Measurements from ENCODE around the gene SOX12. TPM values are rescaled to one million over a fixed set of nuclear protein-coding genes. Genes with fewer than 3 reads are reported as not detected.

The SOX12 gene
- total RNA-seq, 1 experiment from 2014 or later = 41.0 TPM

GRCh38 chr20:295804-296203 lies 29.5 kb upstream of the SOX12 start:
- Histone ChIP-seq H3K4me1 (ENCODE audit: insufficient read depth, low read length, poor library complexity, severe bottlenecking) (peaks cover 18% of the 10 kb centered on the region), H3K4me3 (ENCODE audit: low read depth, low read length, poor library complexity, severe bottlenecking) (no peak overlapping the region), H3K27me3 (replicated peaks; ENCODE audit: insufficient read depth, low read depth, low read length, poor library complexity) (no peaks in the 10 kb centered on the region), H3K27ac (ENCODE audit: low read depth, low read length, poor library complexity, severe bottlenecking) (no peak overlapping the region), H3K36me3 (ENCODE audit: insufficient read depth, low read length, poor library complexity, severe bottlenecking) (peaks cover 12% of the 10 kb centered on the region), H3K9me3 (ENCODE audit: low read depth, low read length, poor library complexity, severe bottlenecking) (no peaks in the 10 kb centered on the region)
- BruUV-seq (replicated peaks) = no TSS peak
- DNase-seq (ENCODE audit: low spot score) = no peak
- ChIA-PET CTCF (no interaction called here), POLR2A (ENCODE audit: low non-redundant PET) (no interaction called here)
- intact Hi-C loops (cut with micrococcal nuclease; ENCODE audit: unreplicated experiment) = no loop called here
- no peak for TF ChIP-seq EZH2 (IDR thresholded peaks at IDR 0.05; ENCODE audit: borderline replicate concordance, low read depth, low read length, poor library complexity, severe bottlenecking)
- TF ChIP-seq, protein P1, sequence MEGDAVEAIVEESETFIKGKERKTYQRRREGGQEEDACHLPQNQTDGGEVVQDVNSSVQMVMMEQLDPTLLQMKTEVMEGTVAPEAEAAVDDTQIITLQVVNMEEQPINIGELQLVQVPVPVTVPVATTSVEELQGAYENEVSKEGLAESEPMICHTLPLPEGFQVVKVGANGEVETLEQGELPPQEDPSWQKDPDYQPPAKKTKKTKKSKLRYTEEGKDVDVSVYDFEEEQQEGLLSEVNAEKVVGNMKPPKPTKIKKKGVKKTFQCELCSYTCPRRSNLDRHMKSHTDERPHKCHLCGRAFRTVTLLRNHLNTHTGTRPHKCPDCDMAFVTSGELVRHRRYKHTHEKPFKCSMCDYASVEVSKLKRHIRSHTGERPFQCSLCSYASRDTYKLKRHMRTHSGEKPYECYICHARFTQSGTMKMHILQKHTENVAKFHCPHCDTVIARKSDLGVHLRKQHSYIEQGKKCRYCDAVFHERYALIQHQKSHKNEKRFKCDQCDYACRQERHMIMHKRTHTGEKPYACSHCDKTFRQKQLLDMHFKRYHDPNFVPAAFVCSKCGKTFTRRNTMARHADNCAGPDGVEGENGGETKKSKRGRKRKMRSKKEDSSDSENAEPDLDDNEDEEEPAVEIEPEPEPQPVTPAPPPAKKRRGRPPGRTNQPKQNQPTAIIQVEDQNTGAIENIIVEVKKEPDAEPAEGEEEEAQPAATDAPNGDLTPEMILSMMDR (conservative IDR thresholded peaks at IDR 0.05; ENCODE audit: low read depth, low read length) = no peak

DNA sequence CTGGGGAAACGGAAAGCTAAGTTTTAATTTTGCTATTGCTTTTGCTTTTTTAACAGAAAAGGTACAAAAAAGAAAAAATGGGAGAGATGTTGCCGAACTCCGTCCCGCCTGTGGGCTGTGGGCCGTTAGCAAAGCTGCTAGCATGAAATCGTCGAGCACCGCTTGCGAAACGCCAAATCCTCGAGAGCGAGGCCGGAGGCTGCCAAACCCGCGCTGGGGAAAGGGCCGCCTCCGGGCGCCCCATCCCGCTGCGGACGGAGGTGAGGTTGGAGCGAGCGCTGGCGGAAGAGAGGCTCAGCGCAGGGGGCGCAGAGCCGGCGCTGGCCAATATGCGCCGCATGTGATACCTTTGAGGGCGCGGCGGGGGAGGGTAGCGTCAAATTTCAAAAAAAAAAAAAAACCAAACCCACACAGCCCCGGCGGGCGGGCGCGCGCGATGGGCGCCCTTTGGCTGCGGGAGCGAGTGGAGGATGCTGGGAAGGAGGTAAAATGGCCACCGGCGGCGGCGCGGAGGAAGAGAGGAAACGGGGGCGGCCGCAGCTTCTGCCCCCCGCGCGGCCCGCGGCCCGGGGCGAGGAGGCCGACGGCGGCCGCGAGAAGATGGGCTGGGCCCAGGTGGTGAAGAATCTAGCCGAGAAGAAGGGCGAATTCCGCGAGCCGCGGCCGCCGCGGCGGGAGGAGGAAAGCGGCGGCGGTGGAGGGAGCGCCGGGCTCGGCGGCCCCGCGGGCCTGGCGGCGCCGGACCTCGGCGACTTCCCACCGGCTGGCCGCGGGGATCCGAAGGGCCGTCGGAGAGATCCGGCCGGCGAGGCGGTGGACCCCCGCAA lies 28.0 kb upstream of the SOX12 start, which contains the start of gene ZCCHC3:
Gene ZCCHC3, plus strand, starts transcription at position 473 of the 827 bp plus-strand sequence. Its CDS starts 17 bp downstream, at position 490.
- CTCF ChIA-PET = no interaction called here
- Histone ChIP-seq H3K27me3 (replicated peaks; ENCODE audit: insufficient read depth, low read depth, low read length, poor library complexity) (no peaks in the 10 kb centered on the region), H3K4me3 (ENCODE audit: low read depth, low read length, poor library complexity, severe bottlenecking) (peak within 1 kb of the TSS; percentile 88), H3K36me3 (ENCODE audit: insufficient read depth, low read length, poor library complexity, severe bottlenecking) (peaks cover 12% of the 10 kb centered on the region), H3K9me3 (ENCODE audit: low read depth, low read length, poor library complexity, severe bottlenecking) (no peaks in the 10 kb centered on the region), H3K4me1 (ENCODE audit: insufficient read depth, low read length, poor library complexity, severe bottlenecking) (peaks cover 31% of the 10 kb centered on the region), H3K27ac (ENCODE audit: low read depth, low read length, poor library complexity, severe bottlenecking) (peak within 1 kb of the TSS; percentile 99)
- intact Hi-C loops (cut with micrococcal nuclease; ENCODE audit: unreplicated experiment) = loop anchor here (1.0 kb wide), 1 partner anchor 30 kb away; no protein-coding TSS in a partner anchor
- BruUV-seq (replicated peaks) = TSS peak; percentile 86
- TF ChIP-seq, protein P1 (conservative IDR thresholded peaks at IDR 0.05; ENCODE audit: low read depth, low read length) = no peak; the same call in 1 of the 2 replicates
- no peak for TF ChIP-seq EZH2 (IDR thresholded peaks at IDR 0.05; ENCODE audit: borderline replicate concordance, low read depth, low read length, poor library complexity, severe bottlenecking)
- peak; percentile 96 for DNase-seq (ENCODE audit: low spot score)
- POLR2A ChIA-PET (ENCODE audit: low non-redundant PET) = interaction anchor here (1.1 kb wide), 1 partner anchor 13 kb away, joined by 9 read pairs; no protein-coding TSS in a partner anchor

GRCh38 chr20:297925-298775 lies 27.2 kb upstream of the SOX12 start:
- no peaks in the 10 kb centered on the region for H3K9me3 ChIP-seq (ENCODE audit: low read depth, low read length, poor library complexity, severe bottlenecking)
- H3K36me3 ChIP-seq (ENCODE audit: insufficient read depth, low read length, poor library complexity, severe bottlenecking) = peaks cover 12% of the 10 kb centered on the region
- CTCF ChIA-PET = interaction anchor here (0.7 kb wide), 3 partner anchors 12 to 56 kb away, joined by 3 to 8 read pairs (median 4); no protein-coding TSS in a partner anchor
- no peak for TF ChIP-seq EZH2 (IDR thresholded peaks at IDR 0.05; ENCODE audit: borderline replicate concordance, low read depth, low read length, poor library complexity, severe bottlenecking)
- TF ChIP-seq, protein P1 (conservative IDR thresholded peaks at IDR 0.05; ENCODE audit: low read depth, low read length) = no peak
- intact Hi-C loops (cut with micrococcal nuclease; ENCODE audit: unreplicated experiment) = loop anchor here (1.0 kb wide), 1 partner anchor 29 kb away; no protein-coding TSS in a partner anchor
- peak; percentile 72 for DNase-seq (ENCODE audit: low spot score)
- POLR2A ChIA-PET (ENCODE audit: low non-redundant PET) = no interaction called here
- no TSS peak for BruUV-seq (replicated peaks)
- H3K4me3 ChIP-seq (ENCODE audit: low read depth, low read length, poor library complexity, severe bottlenecking) = peak overlapping the region; percentile 88
- peak overlapping the region; percentile 99 for H3K27ac ChIP-seq (ENCODE audit: low read depth, low read length, poor library complexity, severe bottlenecking)
- no peaks in the 10 kb centered on the region for H3K27me3 ChIP-seq (replicated peaks; ENCODE audit: insufficient read depth, low read depth, low read length, poor library complexity)
- H3K4me1 ChIP-seq (ENCODE audit: insufficient read depth, low read length, poor library complexity, severe bottlenecking) = peaks cover 32% of the 10 kb centered on the region

All from A673 (cell line).